H1 (cell line): ENCODE measurements around the gene PDZD2. TPM values are rescaled to one million over a fixed set of nuclear protein-coding genes. Genes with fewer than 3 reads are reported as not detected.

Experiments
- CTCF ChIA-PET: fragments of 300-600 bp; sonication (Branson Sonifier 250); formaldehyde crosslinking; loops from one replicate; lab custom pipeline; 2021; ENCODE audit not compliant: partially characterized antibody; lab: Charles Lee
- POLR2A ChIA-PET: fragments of 300-600 bp; sonication (Branson Sonifier 250); formaldehyde crosslinking; loops from one replicate; lab custom pipeline; 2021; ENCODE audit warnings: inconsistent platforms; ENCODE audit not compliant: partially characterized antibody; lab: Charles Lee
- DNase-seq, 2 experiments: peaks; one replicate each; pipeline versions ENCODE4 v3.0.0 to v3.0.0-alpha.2; 2010 to 2022; ENCODE audit warnings: low spot score in 2 of 2, low read depth in 1 of 2, mixed read lengths in 1 of 2
- FAIRE-seq: peaks from 2 replicates; lab custom pipeline; 2011; peaks lifted over from hg19 to GRCh38; lab: Jason Lieb, UNC
- H2AFZ ChIP-seq: 2 replicates; pipeline ENCODE4 v1.8.1; 2012; ENCODE audit warnings: low read length, inconsistent platforms
- H2AK5ac ChIP-seq: 2 replicates; pipeline ENCODE4 v1.6.1; 2013; ENCODE audit warnings: low read depth, low read length
- H2BK120ac ChIP-seq: replicated peaks from 2 replicates; pipeline ENCODE3; 2013; ENCODE audit warnings: low read depth, low read length, inconsistent platforms
- H2BK12ac ChIP-seq: 2 replicates; pipeline ENCODE4 v1.6.1; 2013; ENCODE audit warnings: low read depth, low read length
- H2BK15ac ChIP-seq: 2 replicates; pipeline ENCODE4 v1.6.1; 2013; ENCODE audit warnings: low read length
- H2BK20ac ChIP-seq: 2 replicates; pipeline ENCODE4 v1.6.1; 2013; ENCODE audit warnings: low read length
- H2BK5ac ChIP-seq: 2 replicates; pipeline ENCODE4 v1.6.1; 2013; ENCODE audit warnings: low read depth, low read length
- H3K14ac ChIP-seq: 2 replicates; pipeline ENCODE4 v1.6.1; 2013; ENCODE audit warnings: inconsistent platforms; ENCODE audit not compliant: insufficient read length
- H3K18ac ChIP-seq: 2 replicates; pipeline ENCODE4 v1.6.1; 2013; ENCODE audit warnings: low read length; ENCODE audit errors: extremely low read depth
- H3K23ac ChIP-seq: 2 replicates; pipeline ENCODE4 v1.6.1; 2013; ENCODE audit warnings: inconsistent platforms; ENCODE audit not compliant: insufficient read length
- H3K23me2 ChIP-seq: 2 replicates; pipeline ENCODE4 v1.6.1; 2013; ENCODE audit warnings: low read depth, low read length
- H3K27ac ChIP-seq: 2 replicates; pipeline ENCODE4 v1.6.1; 2011; ENCODE audit warnings: low read depth, low read length, inconsistent platforms
- H3K27me3 ChIP-seq, 4 experiments: replicated peaks in 1 of 4; 1 replicate in 1 of 4; 2 replicates in 3 of 4; pipeline versions ENCODE4 v1.6.1 to v1.8.1; 2011 to 2013; ENCODE audit warnings: low read length in 3 of 4, mild to moderate bottlenecking in 3 of 4, inconsistent platforms in 2 of 4, mixed read lengths in 2 of 4, moderate library complexity in 1 of 4; ENCODE audit not compliant: control insufficient read depth in 3 of 4, insufficient read depth in 3 of 4; ENCODE audit errors: extremely low read depth in 1 of 4
- H3K36me3 ChIP-seq, 4 experiments: 2 replicates each; pipeline versions ENCODE4 v1.6.1 to v1.8.1; 2011 to 2013; ENCODE audit warnings: mild to moderate bottlenecking in 4 of 4, low read length in 3 of 4, moderate library complexity in 2 of 4, control low read depth in 1 of 4, inconsistent platforms in 1 of 4; ENCODE audit not compliant: insufficient read depth in 4 of 4, control insufficient read depth in 2 of 4
- H3K4ac ChIP-seq: replicated peaks from 2 replicates; pipeline ENCODE3; 2013; ENCODE audit warnings: low read length, low read depth, mixed read lengths, inconsistent platforms; ENCODE audit not compliant: insufficient read length
- H3K4me1 ChIP-seq, 4 experiments: replicated peaks in 1 of 4; 1 replicate in 1 of 4; 2 replicates in 3 of 4; pipeline versions ENCODE4 v1.6.1 to v1.8.1; 2011 to 2013; ENCODE audit warnings: low read length in 3 of 4, inconsistent platforms in 2 of 4, mixed read lengths in 1 of 4; ENCODE audit not compliant: insufficient read depth in 4 of 4, control insufficient read depth in 3 of 4
- H3K4me2 ChIP-seq, 2 experiments: 2 replicates each; pipeline versions ENCODE4 v1.6.1 to v1.8.1; 2011 to 2013; ENCODE audit warnings: low read depth in 2 of 2, low read length in 2 of 2, control low read depth in 1 of 2, inconsistent platforms in 1 of 2, mild to moderate bottlenecking in 1 of 2; ENCODE audit not compliant: insufficient read depth in 1 of 2
- H3K4me3 ChIP-seq, 4 experiments: fragments of 200-600, 300-600 bp in 1 of 4; sonication (generic), shearing (Covaris generic), sonication (Bioruptor Twin) in 1 of 4; 2 replicates each; pipeline versions ENCODE4 v1.5.1 to v1.8.1; 2011 to 2016; ENCODE audit warnings: low read length in 4 of 4, low read depth in 3 of 4, control low read depth in 2 of 4, inconsistent platforms in 2 of 4, mild to moderate bottlenecking in 2 of 4, mixed read lengths in 1 of 4, moderate library complexity in 1 of 4; ENCODE audit not compliant: insufficient read depth in 2 of 4; ENCODE audit errors: extremely low read depth in 1 of 4
- H3K56ac ChIP-seq: replicated peaks from 2 replicates; pipeline ENCODE3; 2013; ENCODE audit warnings: low read depth, mild to moderate bottlenecking, mixed read lengths, low read length, inconsistent platforms; ENCODE audit not compliant: insufficient read length
- H3K79me1 ChIP-seq: 2 replicates; pipeline ENCODE4 v1.6.1; 2013; ENCODE audit warnings: low read depth, low read length, control low read depth
- H3K79me2 ChIP-seq, 2 experiments: 2 replicates each; pipeline versions ENCODE4 v1.6.1 to v1.8.1; 2012 to 2013; ENCODE audit warnings: low read length in 2 of 2, mild to moderate bottlenecking in 2 of 2, inconsistent platforms in 1 of 2; ENCODE audit not compliant: insufficient read depth in 2 of 2, control insufficient read depth in 1 of 2
- H3K9ac ChIP-seq, 4 experiments: replicated peaks in 1 of 4; 1 replicate in 1 of 4; 2 replicates in 3 of 4; pipeline versions ENCODE4 v1.6.1 to v1.8.1; 2011 to 2013; ENCODE audit warnings: low read depth in 3 of 4, low read length in 3 of 4, control low read depth in 2 of 4, mild to moderate bottlenecking in 2 of 4, moderate library complexity in 2 of 4, inconsistent platforms in 1 of 4; ENCODE audit errors: extremely low read depth in 1 of 4
- H3K9me3 ChIP-seq, 2 experiments: 2 replicates each; pipeline versions ENCODE4 v1.6.1 to v1.8.1; 2012 to 2013; ENCODE audit warnings: mild to moderate bottlenecking in 2 of 2, moderate library complexity in 2 of 2, control low read depth in 1 of 2, inconsistent platforms in 1 of 2, low read depth in 1 of 2, low read length in 1 of 2, mixed read lengths in 1 of 2; ENCODE audit not compliant: insufficient read depth in 2 of 2
- H4K20me1 ChIP-seq, 2 experiments: replicated peaks in 1 of 2; 2 replicates each; pipeline versions ENCODE3 to v1.8.1; 2011 to 2013; ENCODE audit warnings: inconsistent platforms in 2 of 2, low read length in 2 of 2, mild to moderate bottlenecking in 1 of 2; ENCODE audit not compliant: insufficient read depth in 2 of 2, control insufficient read depth in 1 of 2
- H4K5ac ChIP-seq: 2 replicates; pipeline ENCODE4 v1.6.1; 2013; ENCODE audit warnings: low read length, low read depth, mixed read lengths, inconsistent platforms; ENCODE audit not compliant: insufficient read length
- H4K8ac ChIP-seq: 2 replicates; pipeline ENCODE4 v1.8.0; 2013; ENCODE audit warnings: mild to moderate bottlenecking, moderate library complexity, low read length, inconsistent platforms; ENCODE audit not compliant: insufficient read depth; ENCODE audit errors: extremely low read depth
- H4K91ac ChIP-seq: replicated peaks from 2 replicates; pipeline ENCODE3; 2013; ENCODE audit warnings: low read length, mixed read lengths, inconsistent platforms; ENCODE audit not compliant: insufficient read length
- CBX8 ChIP-seq: fragments of 300-800, 300-1000 bp; sonication (generic); IDR thresholded peaks from 2 replicates; pipeline ENCODE4 v1.7.1; 2016; ENCODE audit warnings: low read depth, low read length, borderline replicate concordance
- EGR1 ChIP-seq: IDR thresholded peaks from 2 replicates; pipeline ENCODE4 v1.6.1; 2011; ENCODE audit warnings: low read depth, low read length, borderline replicate concordance
- KDM1A ChIP-seq: fragments of 200-600, 300-600 bp; sonication (generic); IDR thresholded peaks from 2 replicates; pipeline ENCODE4 v1.7.1; 2016; ENCODE audit warnings: mild to moderate bottlenecking, low read length, borderline replicate concordance
- WGBS, 2 experiments: shearing (Covaris generic) in 1 of 2; methylation state at CpG; one replicate each; pipeline versions ENCODE4 v1.1.6 to v1.1.7; 2013 to 2015; ENCODE audit warnings: low lambda C conversion rate in 2 of 2, mixed read lengths in 2 of 2, inconsistent platforms in 1 of 2, low coverage in 1 of 2, missing lambda C conversion rate in 1 of 2; ENCODE audit not compliant: insufficient replicate concordance in 2 of 2, insufficient coverage in 1 of 2, insufficient read length in 1 of 2; ENCODE audit errors: extremely low coverage in 1 of 2, missing lambda C conversion rate in 1 of 2; 5-methylcytosine and 5-hydroxymethylcytosine counted together
- polyA plus RNA-seq, 7 experiments: library from polyadenylated mRNA; depleted of rRNA in 3 of 7; stranded (reverse) in 5 of 7; unstranded in 2 of 7; fragments of >200 nt in 5 of 7; fragments of 200-250 nt in 2 of 7; gene quantifications; 1 replicate in 5 of 7; 2 replicates in 1 of 7; 4 replicates in 1 of 7; pipeline versions ENCODE4 v1.2.1 to v1.2.3, GENCODE V29; 2011 to 2013; ENCODE audit warnings: missing spikeins in 2 of 7, mixed read lengths in 2 of 7
- total RNA-seq: library from RNA; stranded (reverse); fragmentation: NEBNext Ultra II Directional; extraction: Animal tissue kit (Norgen Biotek cat#: 25700); gene quantifications from 2 replicates; pipeline ENCODE4 v1.2.1, GENCODE V29; 2021

Gene PDZD2
- total and polyA plus RNA-seq, 2 of the 8 experiments (the other 6 are each of a cell fraction or from before 2014, with no cell fraction given), result 1.2 to 6.8 TPM

GRCh38 chr5:31995006-31995405 lies 356.1 kb downstream of the PDZD2 start:
- peaks cover 5 to 18% (median 14%) of the 10 kb centered on the region in 4 experiments for H3K4me1 ChIP-seq
- H3K9ac ChIP-seq, result no peak overlapping the region
- no peak overlapping the region; the same call in 1 of the 2 replicates for H2BK20ac ChIP-seq
- peak overlapping the region; percentile 41; the same call in 1 of the 2 replicates for H2BK5ac ChIP-seq
- H2BK12ac ChIP-seq, result peak overlapping the region; percentile 89; the same call in 1 of the 2 replicates
- H4K8ac ChIP-seq, result no peak overlapping the region
- ChIA-PET POLR2A (no interaction called here), CTCF (no interaction called here)
- H3K4ac ChIP-seq, result peak overlapping the region; percentile 6
- H3K14ac ChIP-seq, result no peak overlapping the region
- H4K20me1 ChIP-seq, result no peaks in the 10 kb centered on the region
- H3K9me3 ChIP-seq, result no peaks in the 10 kb centered on the region
- H3K4me2 ChIP-seq, result peak overlapping the region in 1 of 2 experiments; percentile 4; a peak in 1 of 4 replicates
- no peak overlapping the region for H3K23ac ChIP-seq
- H2BK15ac ChIP-seq, result no peak overlapping the region; the same call in 1 of the 2 replicates
- no peak overlapping the region for H3K27ac ChIP-seq
- DNase-seq, result no peak
- H3K27me3 ChIP-seq, result no peaks in the 10 kb centered on the region
- H4K5ac ChIP-seq, result no peak overlapping the region
- H2AFZ ChIP-seq, result no peak overlapping the region
- H2BK120ac ChIP-seq, result no peak overlapping the region
- H3K36me3 ChIP-seq, result no peaks in the 10 kb centered on the region
- H3K23me2 ChIP-seq, result no peaks in the 10 kb centered on the region
- 66% methylated on average over 4 of the region's 4 CpGs; no CpG with 5 or more reads in 1 of the 2 experiments for WGBS, 2 experiments
- H4K91ac ChIP-seq, result no peak overlapping the region
- FAIRE-seq, result no peak
- no peak overlapping the region; a peak in 1 of 8 replicates for H3K4me3 ChIP-seq
- no peaks in the 10 kb centered on the region; the same call in 1 of the 2 replicates for H3K79me1 ChIP-seq
- no peak overlapping the region for H3K18ac ChIP-seq
- no peaks in the 10 kb centered on the region for H3K79me2 ChIP-seq
- no peak overlapping the region for H3K56ac ChIP-seq
- no peak overlapping the region for H2AK5ac ChIP-seq
- TF ChIP-seq EGR1 (no peak), CBX8 (no peak), KDM1A (no peak)
